Measurements from ENCODE around the gene STAB2. TPM values are rescaled to one million over a fixed set of nuclear protein-coding genes. Genes with fewer than 3 reads are reported as not detected.

Gene STAB2
- total and polyA plus RNA-seq, 5 experiments from 2014 or later = not detected

GRCh38 chr12:103668520-103668919 lies 81.4 kb downstream of the STAB2 start:
- Mint-ChIP-seq H3K9me3 (no peaks in the 10 kb centered on the region), H3K4me3 (no peak overlapping the region)
- DNase-seq = no peak

DNA sequence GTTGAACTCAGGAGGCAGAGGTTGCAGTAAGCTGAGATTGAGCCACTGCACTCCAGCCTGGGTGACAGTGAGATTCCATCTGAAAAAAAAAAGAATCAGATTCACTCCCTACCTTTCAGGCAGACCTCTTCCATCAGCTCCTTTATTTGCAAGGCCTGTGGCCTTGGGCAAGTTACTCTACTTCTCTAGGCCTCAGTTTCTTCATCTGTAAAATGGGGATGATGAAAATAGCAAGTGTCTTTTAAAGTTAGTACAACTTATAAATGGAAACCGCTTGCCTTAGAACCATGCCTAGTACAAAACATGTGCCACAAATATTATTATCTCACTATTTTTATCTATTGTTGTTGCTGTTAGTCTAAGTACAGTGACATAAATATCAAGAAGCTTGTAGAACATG lies 84.3 kb downstream of the STAB2 start:
- no peak overlapping the region for H3K27ac Mint-ChIP-seq
- DNase-seq (no peak), ATAC-seq (no peak)
- H3K4me3 Mint-ChIP-seq = no peak overlapping the region
- POLR2A ChIA-PET = no interaction called here
- no peaks in the 10 kb centered on the region for H3K9me3 Mint-ChIP-seq
- H3K4me1 Mint-ChIP-seq = no peaks in the 10 kb centered on the region
- no peaks in the 10 kb centered on the region for H3K36me3 Mint-ChIP-seq
- peaks cover 0 to 10% (median 3%) of the 10 kb centered on the region in 5 donors for H3K27me3 Mint-ChIP-seq

More at GRCh38 chr12:103668520-103668919, 81.4 kb downstream of the STAB2 start:
- no peaks in the 10 kb centered on the region for H3K36me3 Mint-ChIP-seq
- H3K27ac Mint-ChIP-seq = peak overlapping the region in 1 of 10 donors; percentile 43
- H3K27me3 Mint-ChIP-seq = peaks cover 0 to 10% (median 3%) of the 10 kb centered on the region in 5 donors
- H3K4me1 Mint-ChIP-seq = no peaks in the 10 kb centered on the region
- ATAC-seq = no peak
- POLR2A ChIA-PET = no interaction called here

- no peaks in the 10 kb centered on the region for H3K4me1 Mint-ChIP-seq
- POLR2A ChIA-PET = no interaction called here
- no peaks in the 10 kb centered on the region for H3K9me3 Mint-ChIP-seq
- H3K27ac Mint-ChIP-seq = no peak overlapping the region
- H3K27me3 Mint-ChIP-seq = peaks cover 0 to 10% (median 0%) of the 10 kb centered on the region in 5 donors
- no peaks in the 10 kb centered on the region for H3K36me3 Mint-ChIP-seq
- H3K4me3 Mint-ChIP-seq = no peak overlapping the region
- DNase-seq = no peak
- no peak for ATAC-seq
These were observed 85.5 kb downstream of the STAB2 start for GRCh38 chr12:103672401-103673119.

DNA sequence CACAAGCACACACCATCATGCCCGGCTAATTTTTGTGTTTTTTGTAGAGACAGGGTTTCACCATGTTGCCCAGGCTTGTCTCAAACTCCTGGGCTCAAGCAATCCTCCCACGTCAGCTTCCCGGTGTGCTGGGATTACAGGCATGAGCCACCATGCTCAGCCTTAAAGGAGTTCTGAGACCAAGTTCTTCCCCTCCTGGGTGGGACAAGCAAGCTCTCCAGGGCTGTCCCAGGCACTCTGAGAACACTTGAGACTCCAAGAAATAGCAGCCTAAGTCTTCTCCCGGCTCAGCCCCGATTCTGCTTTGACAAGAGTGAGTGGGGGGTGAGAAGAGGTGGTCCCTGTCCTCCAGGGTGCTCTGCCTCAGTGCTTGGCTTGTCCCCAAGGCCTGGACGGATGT lies 86.4 kb downstream of the STAB2 start:
- POLR2A ChIA-PET = no interaction called here
- H3K9me3 Mint-ChIP-seq = no peaks in the 10 kb centered on the region
- DNase-seq = no peak
- no peaks in the 10 kb centered on the region for H3K4me1 Mint-ChIP-seq
- no peak overlapping the region for H3K4me3 Mint-ChIP-seq
- H3K27ac Mint-ChIP-seq = no peak overlapping the region
- H3K36me3 Mint-ChIP-seq = no peaks in the 10 kb centered on the region
- ATAC-seq = no peak
- H3K27me3 Mint-ChIP-seq = peaks cover 0 to 8% (median 2%) of the 10 kb centered on the region in 5 donors

GRCh38 chr12:103673891-103674375 lies 86.9 kb downstream of the STAB2 start:
- DNase-seq (no peak), ATAC-seq (no peak)
- POLR2A ChIA-PET = no interaction called here
- no peaks in the 10 kb centered on the region for H3K4me1 Mint-ChIP-seq
- no peak overlapping the region for H3K4me3 Mint-ChIP-seq
- H3K36me3 Mint-ChIP-seq = no peaks in the 10 kb centered on the region
- no peaks in the 10 kb centered on the region for H3K9me3 Mint-ChIP-seq
- no peak overlapping the region for H3K27ac Mint-ChIP-seq
- H3K27me3 Mint-ChIP-seq = peaks cover 0 to 5% (median 2%) of the 10 kb centered on the region in 5 donors

GRCh38 chr12:103676893-103677292 lies 89.8 kb downstream of the STAB2 start:
- Mint-ChIP-seq H3K27ac (no peak overlapping the region), H3K27me3 (peaks cover 0 to 3% (median 0%) of the 10 kb centered on the region in 5 donors), H3K9me3 (no peaks in the 10 kb centered on the region), H3K4me3 (no peak overlapping the region), H3K36me3 (no peaks in the 10 kb centered on the region), H3K4me1 (no peaks in the 10 kb centered on the region)
- ATAC-seq (no peak), DNase-seq (no peak)
- POLR2A ChIA-PET = no interaction called here

GRCh38 chr12:103677341-103677740 lies 90.3 kb downstream of the STAB2 start:
- ATAC-seq = no peak
- H3K27me3 Mint-ChIP-seq = peaks cover 0 to 3% (median 0%) of the 10 kb centered on the region in 5 donors
- H3K36me3 Mint-ChIP-seq = no peaks in the 10 kb centered on the region
- H3K4me3 Mint-ChIP-seq = no peak overlapping the region
- H3K4me1 Mint-ChIP-seq = no peaks in the 10 kb centered on the region
- no peak for DNase-seq
- H3K9me3 Mint-ChIP-seq = no peaks in the 10 kb centered on the region
- no peak overlapping the region for H3K27ac Mint-ChIP-seq
- POLR2A ChIA-PET = no interaction called here

- no peaks in the 10 kb centered on the region for H3K4me1 Mint-ChIP-seq
- no peak overlapping the region for H3K4me3 Mint-ChIP-seq
- ATAC-seq (no peak), DNase-seq (no peak)
- H3K27me3 Mint-ChIP-seq = peaks cover 0 to 3% (median 0%) of the 10 kb centered on the region in 5 donors
- POLR2A ChIA-PET = no interaction called here
- no peak overlapping the region for H3K27ac Mint-ChIP-seq
- H3K9me3 Mint-ChIP-seq = no peaks in the 10 kb centered on the region
- H3K36me3 Mint-ChIP-seq = no peaks in the 10 kb centered on the region
These were observed 90.8 kb downstream of the STAB2 start for GRCh38 chr12:103677905-103678304.

DNA sequence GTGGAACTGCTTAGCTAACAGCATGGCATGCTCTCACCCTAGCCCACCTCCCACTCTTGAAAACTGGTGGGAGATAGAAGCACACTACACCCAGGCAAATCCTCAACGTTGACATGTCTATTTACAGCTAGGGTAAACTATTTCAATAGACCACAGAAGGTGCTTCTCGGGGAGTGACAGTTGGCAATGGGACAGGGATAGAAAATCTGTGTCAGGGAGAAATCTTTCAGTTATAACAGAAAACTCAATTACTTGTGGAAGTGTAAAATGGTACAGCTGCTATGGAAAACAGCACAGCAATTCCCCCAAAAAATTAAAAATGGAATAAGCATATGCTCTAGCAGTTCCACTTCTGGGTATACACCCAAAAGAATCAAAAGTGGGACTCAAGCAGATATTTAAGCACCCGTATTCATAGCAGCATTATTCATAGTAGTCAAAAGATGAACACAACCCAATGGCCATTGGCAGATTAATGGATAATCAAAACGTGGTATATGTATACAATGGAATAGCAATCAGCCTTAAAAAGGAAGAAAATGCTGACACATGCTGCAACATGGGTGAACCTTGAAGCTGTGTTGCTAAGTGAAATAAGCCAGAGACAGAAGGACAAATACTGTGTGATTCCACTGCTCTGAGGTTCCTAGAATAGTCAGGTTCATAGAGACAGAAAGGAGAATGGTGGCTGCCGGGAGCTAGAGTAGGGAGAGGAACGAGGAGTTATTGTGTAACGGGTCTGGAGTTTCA lies 92.5 kb downstream of the STAB2 start:
- POLR2A ChIA-PET = no interaction called here
- Mint-ChIP-seq H3K9me3 (no peaks in the 10 kb centered on the region), H3K27me3 (peaks cover 0 to 3% (median 0%) of the 10 kb centered on the region in 5 donors), H3K4me1 (no peaks in the 10 kb centered on the region), H3K27ac (peak overlapping the region in 1 of 10 donors; percentile 50), H3K4me3 (no peak overlapping the region), H3K36me3 (no peaks in the 10 kb centered on the region)
- no peak for ATAC-seq
- no peak for DNase-seq

- Mint-ChIP-seq H3K4me3 (no peak overlapping the region), H3K27ac (no peak overlapping the region), H3K27me3 (peaks cover 0 to 3% (median 1%) of the 10 kb centered on the region in 5 donors), H3K9me3 (no peaks in the 10 kb centered on the region), H3K4me1 (no peaks in the 10 kb centered on the region), H3K36me3 (no peaks in the 10 kb centered on the region)
- POLR2A ChIA-PET = interaction anchor here (0.7 kb wide), 1 partner anchor 11 kb away, joined by 3 read pairs; no protein-coding TSS in a partner anchor
- DNase-seq (no peak), ATAC-seq (no peak)
These were observed 93.6 kb downstream of the STAB2 start for GRCh38 chr12:103680591-103681141.

DNA sequence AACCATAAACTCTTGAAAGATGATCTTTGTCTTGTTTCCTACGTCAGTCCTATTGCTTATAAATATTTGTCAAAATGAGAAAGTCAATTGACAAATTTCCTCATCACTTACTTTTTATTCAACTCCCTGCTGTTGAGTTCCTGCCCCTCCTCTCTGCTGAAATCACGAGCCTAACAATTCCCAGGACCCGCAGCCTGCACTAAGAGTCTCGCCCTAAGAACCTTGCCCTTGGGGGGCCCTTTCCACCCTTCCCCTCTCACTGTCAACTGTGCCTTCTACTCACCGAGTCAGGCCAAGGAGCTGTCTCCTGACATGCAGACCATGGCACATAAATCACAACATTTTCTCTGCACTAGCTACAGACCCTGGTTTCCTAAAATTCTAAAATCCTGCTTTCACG lies 99.0 kb downstream of the STAB2 start:
- H3K27ac Mint-ChIP-seq = no peak overlapping the region
- no peak for ATAC-seq

DNA sequence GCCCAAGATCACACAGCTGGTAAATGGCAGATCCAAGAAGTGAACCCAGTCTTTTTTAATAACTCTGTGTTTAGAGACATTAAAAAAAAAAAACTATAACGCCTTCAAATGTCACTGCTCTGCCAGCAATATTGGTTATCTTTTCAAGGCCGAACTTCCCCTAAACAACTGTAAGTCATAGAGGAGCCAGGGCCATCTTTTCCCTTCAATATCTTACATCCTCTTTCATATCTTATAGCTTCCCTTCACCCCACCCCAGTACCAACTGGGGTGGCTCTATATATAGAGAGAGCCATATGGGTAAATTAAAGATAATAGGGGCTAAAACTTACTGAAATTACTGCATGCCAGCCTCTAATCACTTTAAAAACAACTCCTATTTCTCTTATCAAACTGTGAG lies 100.2 kb downstream of the STAB2 start:
- no peaks in the 10 kb centered on the region for H3K9me3 Mint-ChIP-seq
- H3K4me1 Mint-ChIP-seq = no peaks in the 10 kb centered on the region
- peaks cover 0 to 17% (median 9%) of the 10 kb centered on the region in 5 donors for H3K27me3 Mint-ChIP-seq
- H3K4me3 Mint-ChIP-seq = no peak overlapping the region
- no peaks in the 10 kb centered on the region for H3K36me3 Mint-ChIP-seq
- no peak for ATAC-seq
- no peak for DNase-seq
- no peak overlapping the region for H3K27ac Mint-ChIP-seq
- POLR2A ChIA-PET = interaction anchor here (0.7 kb wide), 1 partner anchor 499 kb away, joined by 3 read pairs; no protein-coding TSS in a partner anchor

More for the DNA sequence above, 99.0 kb downstream of the STAB2 start:
- Mint-ChIP-seq H3K36me3 (no peaks in the 10 kb centered on the region), H3K4me1 (no peaks in the 10 kb centered on the region), H3K27me3 (peaks cover 0 to 15% (median 9%) of the 10 kb centered on the region in 5 donors), H3K4me3 (no peak overlapping the region), H3K9me3 (no peaks in the 10 kb centered on the region)
- DNase-seq = no peak
- POLR2A ChIA-PET = no interaction called here
